GM18867 (cell line): ENCODE results near the gene XRCC5.

Experiments used
- ATAC-seq: cut with Tn5 transposase; IDR thresholded peaks from one replicate; pipeline ENCODE4 v1.9.1; 2021; ENCODE audit warnings: mild to moderate bottlenecking, moderate library complexity; ENCODE audit not compliant: unreplicated experiment

The XRCC5 gene

GRCh38 chr2:216219861-216220260 lies 110.7 kb downstream of the XRCC5 start:
- no peak for ATAC-seq

GRCh38 chr2:216220976-216221375 lies 111.8 kb downstream of the XRCC5 start:
- ATAC-seq = no peak

GRCh38 chr2:216221811-216222210 lies 112.7 kb downstream of the XRCC5 start:
- ATAC-seq = no peak

- peak; percentile 57 for ATAC-seq
Observed at GRCh38 chr2:216222650-216223352, 113.7 kb downstream of the XRCC5 start.

GRCh38 chr2:216224388-216224787 lies 115.2 kb downstream of the XRCC5 start:
- ATAC-seq = no peak

- no peak for ATAC-seq
Observed at GRCh38 chr2:216229277-216229914, 120.2 kb downstream of the XRCC5 start.

- no peak for ATAC-seq
Observed at GRCh38 chr2:216231867-216232266, 122.7 kb downstream of the XRCC5 start.

- no peak for ATAC-seq
Observed at GRCh38 chr2:216232721-216233120, 123.6 kb downstream of the XRCC5 start.

- ATAC-seq = no peak
Observed at GRCh38 chr2:216233281-216233995, 124.3 kb downstream of the XRCC5 start.

- ATAC-seq = no peak
Observed at GRCh38 chr2:216234106-216234505, 125.0 kb downstream of the XRCC5 start.

- no peak for ATAC-seq
Observed at GRCh38 chr2:216235462-216235861, 126.3 kb downstream of the XRCC5 start.

- no peak for ATAC-seq
Observed at GRCh38 chr2:216235896-216236295, 126.7 kb downstream of the XRCC5 start.

- ATAC-seq = no peak
Observed at GRCh38 chr2:216236486-216236885, 127.3 kb downstream of the XRCC5 start.

GRCh38 chr2:216242365-216242764 lies 133.2 kb downstream of the XRCC5 start:
- no peak for ATAC-seq

GRCh38 chr2:216243026-216243425 lies 133.9 kb downstream of the XRCC5 start:
- ATAC-seq = no peak

GRCh38 chr2:216245391-216245975 lies 136.3 kb downstream of the XRCC5 start:
- no peak for ATAC-seq

- no peak for ATAC-seq
Observed at GRCh38 chr2:216246766-216247165, 137.6 kb downstream of the XRCC5 start.
